HPDE6-E6E7 (cell line): ENCODE data around the gene CAVIN1.
A peak's percentile ranks its signal among the peaks of the same experiment; 100 is the strongest.
"Not testable (repeated sequence)": the region's sequence is repeated elsewhere in the genome, so short reads cannot be mapped to it uniquely, and the experiment has no call there.

ENCODE experiments used
- DNase-seq: peaks from one replicate; pipeline ENCODE4 v3.0.0; 2011; ENCODE audit warnings: missing footprints; ENCODE audit errors: extremely low spot score

Gene CAVIN1

DNA sequence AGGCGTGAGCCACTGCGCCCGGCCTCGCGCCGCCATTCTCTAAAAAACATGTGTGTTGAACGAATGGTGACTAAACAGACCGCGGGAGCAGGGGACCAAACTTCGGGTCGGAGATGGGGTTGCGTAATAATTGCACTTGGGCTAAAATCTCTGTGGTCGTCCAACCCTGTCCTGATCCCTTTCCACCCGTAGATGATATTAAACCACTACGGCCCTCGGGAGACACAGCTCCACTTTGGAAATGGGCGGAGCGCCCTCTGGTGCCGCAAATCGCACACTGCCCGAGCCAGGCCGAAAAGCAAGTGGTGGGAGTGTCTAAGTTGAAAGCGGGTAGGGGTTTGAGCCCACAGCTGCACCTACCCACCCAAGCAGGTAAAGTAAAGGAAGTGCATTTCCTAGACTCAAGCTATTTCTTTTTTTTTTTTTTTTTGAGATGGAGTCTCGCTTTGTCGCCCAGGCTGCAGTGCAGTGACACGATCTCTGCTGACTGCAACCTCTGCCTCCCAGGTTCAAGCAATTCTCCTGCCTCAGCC is 17.0 kb downstream of the CAVIN1 start:
- DNase-seq, result no peak

GRCh38 chr17:42405076-42405475 is 18.0 kb downstream of the CAVIN1 start:
- DNase-seq, result no peak

DNA sequence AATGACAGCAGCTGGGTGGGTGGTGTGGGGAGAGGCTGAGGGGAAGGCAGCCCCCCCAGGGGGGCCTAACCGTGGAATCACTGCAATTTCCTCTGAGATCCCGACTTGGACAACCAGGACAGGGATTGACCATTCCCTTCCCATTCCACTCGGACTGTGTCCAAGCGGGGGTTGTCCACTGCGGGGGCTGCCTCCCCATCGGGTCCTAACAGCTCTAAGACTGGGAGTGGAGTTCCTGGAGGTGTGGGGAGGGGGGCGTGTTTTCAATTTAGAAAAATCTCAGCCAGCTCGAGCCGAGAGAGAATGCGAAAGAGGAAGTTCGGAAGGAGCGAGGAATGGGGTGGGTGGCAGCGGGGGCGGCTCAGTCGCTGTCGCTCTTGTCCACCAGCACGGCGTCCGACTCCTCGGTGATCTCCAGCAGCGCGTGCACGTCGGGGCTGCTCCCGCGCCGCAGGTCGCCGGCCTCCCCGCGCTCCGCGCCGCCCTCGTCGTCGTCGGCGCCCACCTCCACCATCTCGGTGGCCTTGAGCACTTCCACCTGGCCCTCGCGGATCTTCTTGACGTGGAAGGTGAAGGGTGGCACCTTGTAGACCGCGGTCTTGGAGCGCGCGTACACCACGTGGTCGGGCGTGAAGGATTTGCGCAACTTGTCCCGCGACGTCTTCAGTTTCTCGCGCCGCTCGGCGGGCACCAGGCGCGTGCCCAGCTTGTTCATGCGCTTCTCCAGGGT is 18.6 kb downstream of the CAVIN1 start:
- no peak for DNase-seq

GRCh38 chr17:42403150-42403549 is 19.9 kb downstream of the CAVIN1 start:
- DNase-seq, result no peak

- no peak for DNase-seq
Observed at GRCh38 chr17:42402117-42402516, 20.9 kb downstream of the CAVIN1 start.

DNA sequence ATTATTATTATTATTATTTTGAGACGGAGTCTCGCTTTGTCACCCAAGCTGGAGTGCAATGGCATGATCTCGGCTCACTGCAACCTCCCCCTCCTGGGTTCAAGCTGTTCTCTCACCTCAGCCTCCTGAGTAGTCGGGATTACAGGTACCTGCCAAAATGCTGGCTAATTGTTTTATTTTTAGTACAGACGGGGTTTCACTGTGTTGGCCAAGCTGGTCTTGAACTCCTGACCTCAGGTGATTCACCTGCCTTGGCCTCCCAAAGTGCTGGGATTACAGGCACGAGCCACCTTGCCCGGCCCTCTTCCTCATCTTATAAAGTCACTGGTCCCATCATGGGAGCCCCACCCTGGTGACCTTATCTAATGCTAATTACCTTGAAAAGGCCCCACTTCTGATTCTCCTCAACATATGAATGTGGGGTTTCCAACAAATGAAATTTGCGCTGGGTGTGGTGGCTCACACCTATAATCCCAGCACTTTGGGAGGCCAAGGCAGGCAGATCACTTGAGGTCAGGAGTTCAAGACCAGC is 22.1 kb downstream of the CAVIN1 start:
- not testable (repeated sequence) for DNase-seq

DNA sequence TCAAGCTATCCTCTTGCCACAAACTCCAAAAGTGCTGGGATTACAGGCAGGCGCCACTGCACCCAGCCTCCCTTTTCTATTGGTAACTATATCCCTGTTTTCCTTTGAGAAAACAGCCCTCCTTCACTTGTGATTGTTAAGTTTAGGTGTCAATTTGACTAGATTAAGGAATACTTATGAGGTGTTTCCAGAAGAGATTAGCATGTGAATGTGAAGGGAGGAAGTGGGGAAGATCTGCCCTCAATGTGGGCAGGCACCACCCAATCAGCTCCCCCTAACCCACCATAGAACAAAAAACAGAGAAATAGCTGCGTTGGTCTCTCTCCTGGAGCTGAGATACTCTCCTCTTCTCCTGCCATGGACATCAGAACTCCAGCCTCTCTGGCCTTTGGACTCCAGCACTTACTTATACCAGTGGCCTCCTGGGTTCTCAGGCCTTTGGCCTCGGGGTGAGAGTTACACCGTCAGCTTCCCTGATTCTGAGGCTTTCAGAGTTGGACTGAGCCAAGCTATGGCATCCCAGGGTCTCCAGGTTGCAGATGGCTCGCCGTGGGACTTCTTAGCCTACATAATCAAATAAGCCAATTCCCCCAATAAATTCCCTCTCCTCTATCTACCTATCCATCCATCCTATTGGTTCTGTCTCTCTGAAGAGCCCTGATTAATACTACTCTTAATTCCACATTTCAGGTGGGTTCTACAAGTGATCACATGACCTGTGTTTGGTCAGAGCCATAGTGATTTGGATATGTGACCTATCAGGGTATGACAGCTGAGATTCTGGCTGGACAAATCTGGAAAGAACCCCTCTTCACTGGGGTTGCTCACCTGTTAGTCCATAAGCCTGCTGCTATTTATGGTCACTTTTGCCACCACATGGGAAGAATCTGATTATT is 22.9 kb downstream of the CAVIN1 start:
- no peak for DNase-seq

DNA sequence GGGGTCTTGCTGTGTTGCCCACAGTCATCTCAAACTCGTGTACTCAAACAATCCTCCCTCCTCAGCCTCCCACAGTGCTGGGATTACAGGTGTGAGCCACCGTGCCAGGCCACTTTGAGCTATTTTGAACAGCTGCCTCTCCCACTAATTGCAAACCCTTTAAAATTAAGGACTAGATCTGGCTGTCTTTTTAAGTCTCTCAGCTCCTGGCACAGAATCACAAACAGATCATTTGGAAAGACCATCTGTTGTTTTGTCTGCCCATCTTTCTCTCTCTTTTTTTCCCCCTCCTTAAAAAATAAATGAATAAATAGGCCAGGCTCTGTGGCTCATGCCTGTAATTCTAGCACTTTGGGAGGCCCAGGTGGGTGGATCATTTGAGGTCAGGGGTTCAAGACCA is 23.9 kb downstream of the CAVIN1 start:
- no peak for DNase-seq

DNA sequence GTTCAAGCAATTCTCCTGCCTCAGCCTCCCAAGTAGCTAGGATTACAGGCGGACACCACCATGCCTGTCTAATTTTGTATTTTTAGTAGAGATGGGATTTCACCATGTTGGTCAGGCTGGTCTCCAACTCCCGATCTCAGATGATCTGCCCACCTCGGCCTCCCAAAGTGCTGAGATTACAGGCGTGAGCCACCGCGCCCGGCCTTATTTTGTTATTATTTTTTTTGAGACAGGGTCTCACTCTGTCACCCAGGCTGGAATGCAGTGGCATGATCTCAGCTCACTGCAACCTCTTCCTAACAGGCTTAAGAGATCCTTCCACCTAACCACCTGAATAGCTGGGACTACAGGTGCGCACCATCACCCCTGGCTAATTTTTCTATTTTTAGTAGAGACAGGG is 27.5 kb downstream of the CAVIN1 start:
- DNase-seq, result not testable (repeated sequence)

- no peak for DNase-seq
Observed at GRCh38 chr17:42394838-42395237, 28.2 kb downstream of the CAVIN1 start.

DNA sequence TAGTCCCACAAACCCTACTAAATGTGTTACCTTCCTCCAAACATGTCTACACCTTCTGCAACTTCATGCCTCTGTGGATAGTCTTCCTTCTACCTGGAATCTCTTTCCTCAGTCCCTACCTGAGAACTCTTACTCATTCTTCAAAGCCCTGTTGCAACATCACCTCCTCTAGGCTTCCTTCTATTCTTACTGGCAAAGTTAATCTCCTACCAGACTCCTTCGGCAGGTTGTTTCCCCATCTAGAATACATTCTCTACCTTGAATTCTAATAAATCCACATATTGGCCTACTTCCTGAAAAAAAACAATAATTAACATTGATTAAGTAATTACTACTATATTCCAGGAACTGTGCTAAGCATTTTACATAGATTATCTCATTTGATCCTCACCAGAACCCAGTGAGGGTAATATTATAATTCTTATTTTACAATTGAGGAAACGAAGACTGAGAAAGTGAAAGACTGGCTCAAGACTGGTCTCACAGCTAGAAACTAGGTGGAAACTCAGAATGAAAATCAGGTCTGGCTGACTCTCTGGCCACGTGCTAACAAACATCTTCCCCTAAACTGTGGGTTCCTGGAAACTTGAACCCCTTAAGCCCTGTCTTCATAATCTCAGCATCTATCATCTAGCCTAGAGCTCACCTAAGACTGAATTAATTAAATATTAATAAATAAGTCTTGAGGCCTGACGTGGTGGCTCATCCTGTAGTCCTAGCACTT is 30.2 kb downstream of the CAVIN1 start:
- DNase-seq, result no peak

GRCh38 chr17:42391439-42391838 is 31.6 kb downstream of the CAVIN1 start:
- not testable (repeated sequence) for DNase-seq

DNA sequence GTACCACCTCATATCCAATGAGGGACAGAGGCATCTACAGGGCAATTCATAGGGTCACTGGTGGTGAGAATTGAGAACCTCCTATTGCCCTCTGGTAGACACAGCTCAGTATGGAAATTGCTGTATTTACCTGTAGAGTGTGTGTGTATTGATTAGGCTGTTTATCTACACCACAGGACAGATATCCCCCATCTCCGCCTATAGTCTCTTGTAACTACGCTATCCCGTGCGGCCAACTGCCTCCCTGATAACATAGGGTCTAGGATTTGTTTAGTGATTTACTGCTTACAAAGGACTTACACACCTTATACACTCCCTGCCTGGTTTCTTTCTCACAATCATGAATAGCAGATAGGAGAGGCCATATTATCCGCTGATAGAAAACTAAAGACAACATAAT is 33.2 kb downstream of the CAVIN1 start:
- no peak for DNase-seq

DNA sequence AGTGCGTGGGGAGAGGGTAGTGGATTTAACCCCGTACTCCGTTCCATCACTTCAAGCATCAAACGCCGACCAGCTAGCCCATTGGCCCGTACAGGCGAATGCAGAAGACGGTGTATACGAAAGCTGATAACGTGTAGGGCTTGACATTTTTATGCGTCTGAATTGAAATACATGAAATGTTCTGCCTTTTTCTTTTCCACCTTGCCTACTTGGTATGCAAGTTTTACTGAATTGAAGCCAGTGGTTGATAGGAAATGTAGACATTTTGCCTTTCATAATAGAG is 34.0 kb downstream of the CAVIN1 start:
- DNase-seq, result no peak

GRCh38 chr17:42388381-42389134 is 34.5 kb downstream of the CAVIN1 start, which contains the start of gene STAT3:
TSS of gene STAT3 (minus strand) at chr17:42388442. CDS start at chr17:42348516, 39,926 bp downstream.
- DNase-seq, result peak; percentile 99

GRCh38 chr17:42387661-42388380 is 35.2 kb downstream of the CAVIN1 start:
- DNase-seq, result no peak

GRCh38 chr17:42386777-42387657 is 36.0 kb downstream of the CAVIN1 start:
- DNase-seq, result no peak

DNA sequence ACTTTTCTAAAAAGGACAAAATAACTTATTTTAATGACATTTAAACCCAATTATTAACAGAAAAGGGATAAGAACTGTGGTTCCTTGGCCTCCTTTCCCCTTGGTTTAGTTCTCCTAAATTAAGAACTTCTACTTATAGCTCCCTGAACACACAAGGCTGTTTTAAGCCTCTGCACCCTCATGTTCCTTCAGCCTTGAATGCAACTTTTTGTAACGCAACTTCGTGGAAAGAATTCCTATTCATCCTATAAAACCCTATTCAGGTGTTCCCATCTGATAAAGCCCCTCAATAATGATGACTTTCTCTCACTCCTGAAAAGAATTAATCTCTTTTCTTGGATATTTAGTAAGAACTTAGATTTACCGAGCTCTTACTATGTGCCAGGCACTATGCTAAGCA is 41.2 kb downstream of the CAVIN1 start:
- no peak for DNase-seq

DNA sequence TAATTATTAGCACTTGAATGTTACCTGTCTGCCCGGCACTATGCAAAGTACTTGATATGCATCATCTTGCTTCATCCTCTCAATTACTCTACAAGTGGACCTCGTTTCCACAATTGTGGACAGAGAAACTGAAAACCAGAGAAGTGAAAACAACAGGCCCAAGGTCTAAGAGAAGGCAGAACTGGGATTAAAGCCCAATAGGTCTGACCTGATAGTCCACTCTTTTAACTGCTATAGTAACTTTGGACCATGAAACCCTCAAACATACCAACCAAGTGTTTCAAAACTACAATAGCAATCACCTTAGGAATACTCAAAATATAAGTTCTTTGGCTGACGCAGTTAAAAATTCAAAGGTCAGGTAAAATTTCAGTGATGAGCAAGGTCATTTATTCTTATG is 42.1 kb downstream of the CAVIN1 start:
- no peak for DNase-seq
